HG03108 (cell line): ENCODE measurements around the gene LHB.
"Not testable (repeated sequence)": the region's sequence is repeated elsewhere in the genome, so short reads cannot be mapped to it uniquely, and the experiment has no call there.

Experiments used
- ATAC-seq: cut with Tn5 transposase; IDR thresholded peaks from one replicate; pipeline ENCODE4 v1.9.1; 2021; ENCODE audit warnings: moderate library complexity; ENCODE audit not compliant: unreplicated experiment

The LHB gene

DNA sequence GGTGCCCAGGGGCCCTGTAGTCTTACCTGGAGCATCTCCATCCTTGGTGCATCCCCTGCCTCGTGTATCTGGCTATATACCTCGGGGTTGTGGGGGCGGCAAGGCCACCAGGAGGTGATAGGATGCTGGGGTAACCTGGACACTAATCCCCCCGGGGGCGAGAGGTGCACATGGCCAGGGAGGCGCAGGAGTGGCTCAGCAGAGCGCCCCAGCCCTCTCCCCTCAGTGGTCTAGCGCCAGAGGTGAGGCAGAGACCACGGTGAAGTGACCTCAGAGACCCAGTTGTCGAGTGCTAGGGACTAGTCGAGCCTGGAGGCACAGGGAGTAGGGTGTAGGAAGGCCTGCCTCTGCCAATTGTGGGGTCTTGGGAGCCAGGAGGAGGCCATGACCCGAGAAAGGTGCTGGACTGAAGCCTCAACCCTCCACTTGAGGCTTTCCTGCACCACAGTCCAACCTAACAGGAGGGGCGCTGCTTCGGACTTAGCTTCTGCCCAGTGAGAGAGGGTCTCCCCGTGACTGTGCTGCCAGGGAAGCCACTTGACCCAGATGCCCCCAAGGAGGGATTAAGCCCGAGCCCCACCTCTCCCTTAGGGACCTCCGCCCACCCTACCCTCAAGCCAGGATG is at the start of gene LHB:
Gene LHB (minus strand): TSS at position 51 of the 625 bp plus-strand sequence. CDS start 10 bp downstream, at position 41.
- ATAC-seq: no peak

DNA sequence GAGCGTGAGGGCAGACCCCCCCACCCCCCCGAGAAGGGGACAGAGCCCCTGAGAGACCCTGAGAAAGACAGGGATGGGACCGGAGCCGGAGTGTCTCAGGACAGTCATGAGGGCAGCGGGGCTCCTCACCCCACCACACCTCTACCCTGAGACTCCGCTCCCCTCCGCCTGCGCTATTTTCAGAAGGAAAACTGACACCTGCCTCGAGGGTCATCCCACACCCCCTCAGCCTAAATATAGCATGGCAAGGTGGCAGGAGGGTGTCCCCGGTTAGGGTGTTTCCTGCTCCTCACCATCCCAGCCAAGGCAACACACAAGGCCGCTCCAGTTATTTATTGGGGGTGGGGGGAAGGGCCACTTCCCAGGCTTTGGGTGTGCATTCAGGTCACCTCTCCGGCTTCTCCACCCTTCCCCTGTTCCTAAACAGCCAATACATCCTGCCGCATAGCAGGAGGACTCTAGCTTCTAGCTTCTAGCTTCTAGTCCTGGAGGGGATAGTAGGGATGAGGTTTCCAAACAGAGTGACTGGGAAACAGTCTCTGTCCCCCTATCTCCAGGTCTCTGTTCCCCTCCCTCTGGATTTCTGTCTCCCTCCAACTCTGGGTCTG is 49.1 kb upstream of the LHB start:
- no peak for ATAC-seq

DNA sequence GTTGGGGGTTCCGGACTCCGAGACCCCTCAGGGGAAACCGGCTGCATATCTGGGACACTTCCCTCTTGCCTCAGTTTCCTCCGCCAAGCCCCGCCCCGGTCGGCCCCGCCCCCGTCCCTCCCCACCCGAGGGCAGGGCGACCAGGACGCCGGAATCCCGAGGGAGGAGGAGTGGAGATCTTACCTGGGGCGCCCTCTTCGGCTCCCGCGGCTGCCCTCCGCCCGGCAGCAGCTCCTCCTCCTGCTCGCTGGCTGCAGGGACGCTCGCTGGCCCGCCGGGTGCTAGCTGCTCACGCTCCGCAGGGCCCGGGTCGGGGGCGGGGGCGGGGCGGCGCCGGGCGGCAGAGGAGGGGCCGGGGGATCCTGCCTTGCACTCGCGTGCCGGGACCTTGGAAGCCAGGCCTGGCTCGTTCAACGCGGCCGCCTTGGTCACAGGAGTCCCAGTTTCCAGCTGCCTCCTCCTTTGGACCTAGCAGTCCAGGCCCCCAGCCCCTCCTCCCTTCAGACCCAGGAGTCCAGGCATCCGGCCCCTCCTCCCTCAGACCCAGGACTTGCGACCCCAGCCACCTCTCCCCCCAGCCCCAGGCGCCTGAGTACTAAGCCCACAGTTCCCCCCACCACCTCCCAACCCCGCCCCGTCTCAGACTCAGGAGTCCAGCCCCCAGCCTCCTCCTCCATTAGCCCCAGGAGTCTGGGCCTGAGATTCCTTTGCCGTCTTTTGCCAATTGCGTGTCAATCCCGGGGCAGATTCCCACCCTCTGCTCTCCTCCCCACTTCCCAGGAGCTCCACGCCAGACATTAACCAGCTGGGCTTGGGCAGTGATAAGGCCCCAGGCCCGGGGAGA is 48.1 kb upstream of the LHB start, which contains the start of gene NTF4:
Gene NTF4 (minus strand): TSS at position 51 of the 844 bp plus-strand sequence. CDS start 2,821 bp downstream, outside the sequence.
- no peak for ATAC-seq

DNA sequence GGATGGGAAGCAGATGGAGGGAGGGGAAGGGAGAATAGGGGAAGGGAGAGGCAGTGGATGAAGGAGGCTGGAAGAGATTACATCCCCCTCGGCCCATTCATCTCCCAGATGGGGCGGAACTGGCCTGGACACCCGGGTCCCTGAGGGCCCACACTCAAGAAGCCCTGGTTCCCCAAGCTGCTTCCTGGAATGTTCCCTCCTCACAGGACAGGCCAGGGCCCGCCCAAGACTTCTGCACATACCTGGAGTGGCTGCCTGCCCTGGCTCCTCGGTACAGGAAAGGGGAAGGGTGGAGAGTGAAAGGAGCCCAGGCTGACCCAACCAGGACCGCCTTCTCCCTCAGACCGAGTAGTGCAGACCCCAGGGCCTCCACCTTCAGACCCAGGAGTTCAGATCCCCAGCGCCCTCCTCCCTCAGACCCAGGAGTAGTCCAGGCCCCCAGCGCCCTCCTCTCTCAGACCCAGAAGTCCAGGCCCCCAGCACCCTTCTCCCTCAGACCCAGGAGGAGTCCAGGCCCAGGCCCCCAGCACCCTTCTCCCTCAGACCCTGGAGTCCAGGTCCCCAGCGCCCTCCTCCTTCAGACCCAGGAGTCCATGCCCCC is 47.2 kb upstream of the LHB start:
- no peak for ATAC-seq

DNA sequence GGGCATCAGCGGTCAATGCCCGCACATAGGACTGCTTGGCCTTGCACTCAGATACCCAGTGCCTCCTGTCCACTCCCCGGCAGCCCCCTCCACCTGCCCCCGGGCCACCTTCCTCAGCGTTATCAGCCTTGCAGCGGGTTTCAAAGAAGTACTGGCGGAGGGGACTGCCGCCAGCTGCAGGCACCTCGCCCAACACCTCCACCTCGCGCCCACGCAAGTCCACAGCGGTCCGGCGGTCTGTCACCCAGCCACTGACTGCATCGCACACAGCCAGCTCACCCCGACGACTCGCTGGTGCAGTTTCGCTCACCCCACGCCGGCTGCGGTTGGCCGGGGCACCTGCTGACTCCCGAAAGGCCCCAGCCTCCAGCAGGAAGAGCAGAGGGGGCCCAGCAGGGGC is 44.6 kb upstream of the LHB start:
- ATAC-seq: no peak

DNA sequence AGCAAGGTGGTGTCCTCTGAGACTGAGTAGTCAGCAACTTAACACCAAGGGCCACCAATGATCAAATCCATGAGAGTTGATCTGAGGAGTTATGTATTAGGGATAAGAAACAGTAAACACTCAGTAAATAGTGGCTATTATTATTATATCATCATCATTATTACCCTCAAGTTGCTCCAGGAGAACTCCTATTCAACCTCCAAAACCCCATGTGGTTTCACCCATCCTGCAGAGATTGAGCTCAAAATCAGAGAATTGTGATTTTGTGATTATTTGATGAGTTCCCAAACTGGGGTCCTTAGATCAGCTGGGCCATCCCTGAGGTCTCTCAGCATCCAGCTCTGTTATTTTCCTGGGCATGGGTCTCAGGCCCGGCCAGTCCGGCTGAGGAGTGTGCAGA is 44.1 kb upstream of the LHB start:
- no peak for ATAC-seq

DNA sequence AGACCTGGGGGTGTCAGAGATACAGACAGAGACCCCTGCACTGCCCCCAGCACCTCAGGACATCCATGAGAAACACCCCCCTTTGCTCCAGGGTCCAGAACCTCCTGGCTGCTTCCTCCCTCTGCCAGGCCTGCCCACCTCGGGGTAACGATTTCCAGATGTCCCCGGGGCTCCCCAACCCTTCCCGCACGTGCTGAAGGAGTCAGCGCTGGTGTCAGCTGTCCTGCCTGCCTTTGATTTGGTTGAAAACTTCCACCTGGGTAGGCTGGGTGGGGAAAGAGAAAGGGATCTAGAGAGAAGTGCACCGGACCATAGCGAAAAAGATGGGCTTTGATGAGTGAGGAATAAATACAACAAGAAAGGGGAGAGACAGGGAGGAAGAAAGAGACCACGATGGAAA is 42.2 kb upstream of the LHB start:
- ATAC-seq: no peak

DNA sequence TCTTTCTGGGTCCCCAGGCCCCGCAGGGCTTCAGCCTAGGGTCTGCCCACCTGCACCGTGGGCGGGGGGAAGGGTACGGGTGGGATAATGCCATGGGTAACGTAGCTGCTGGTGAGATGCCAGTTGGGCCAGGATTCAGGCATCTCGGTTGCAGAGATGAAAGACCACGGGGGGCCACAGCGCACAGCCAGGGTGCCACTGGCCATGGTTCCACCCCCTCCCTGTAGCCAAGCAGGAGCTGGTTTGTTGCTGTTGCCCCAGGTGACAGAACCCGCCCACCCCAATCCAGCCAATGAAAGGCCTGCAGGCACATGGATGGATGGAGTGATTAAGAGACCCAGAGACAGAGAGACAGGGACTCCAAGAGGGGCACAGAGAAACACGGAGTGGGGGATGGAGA is 41.7 kb upstream of the LHB start:
- no peak for ATAC-seq

DNA sequence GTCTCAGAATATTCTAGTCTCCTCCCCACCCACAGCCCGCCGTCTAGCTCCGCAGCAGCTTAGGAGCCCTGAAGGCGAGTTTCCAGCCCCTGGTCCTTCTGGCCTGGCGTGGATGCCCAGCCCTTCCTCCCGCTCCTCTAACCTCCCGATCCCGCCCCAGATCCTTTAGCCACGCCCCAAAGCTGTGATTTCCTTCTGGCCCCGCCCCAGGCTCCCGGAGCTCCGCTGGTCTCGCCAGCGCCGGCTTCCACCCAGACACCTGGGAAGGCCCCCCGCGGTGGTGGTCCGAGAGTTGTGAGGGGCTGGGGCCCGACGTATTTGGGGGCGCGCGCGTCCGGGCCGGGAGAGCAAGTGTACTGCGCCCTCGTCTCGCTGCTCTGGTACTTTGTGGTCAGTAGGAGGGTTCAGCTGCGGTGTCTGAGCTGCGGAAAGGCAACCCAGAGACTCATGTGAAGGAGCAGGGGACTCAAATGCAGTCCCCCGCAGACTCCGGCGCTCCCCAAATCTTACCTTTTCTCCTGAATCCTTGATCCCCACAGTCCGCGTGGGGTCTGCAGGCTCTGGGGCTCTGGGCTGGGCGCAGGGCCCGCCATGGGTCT is 40.8 kb upstream of the LHB start, which contains the start of gene CGB7:
Gene CGB7 (minus strand): TSS at position 114 of the 599 bp plus-strand sequence. CDS start 2,374 bp downstream, outside the sequence.
- no peak for ATAC-seq

DNA sequence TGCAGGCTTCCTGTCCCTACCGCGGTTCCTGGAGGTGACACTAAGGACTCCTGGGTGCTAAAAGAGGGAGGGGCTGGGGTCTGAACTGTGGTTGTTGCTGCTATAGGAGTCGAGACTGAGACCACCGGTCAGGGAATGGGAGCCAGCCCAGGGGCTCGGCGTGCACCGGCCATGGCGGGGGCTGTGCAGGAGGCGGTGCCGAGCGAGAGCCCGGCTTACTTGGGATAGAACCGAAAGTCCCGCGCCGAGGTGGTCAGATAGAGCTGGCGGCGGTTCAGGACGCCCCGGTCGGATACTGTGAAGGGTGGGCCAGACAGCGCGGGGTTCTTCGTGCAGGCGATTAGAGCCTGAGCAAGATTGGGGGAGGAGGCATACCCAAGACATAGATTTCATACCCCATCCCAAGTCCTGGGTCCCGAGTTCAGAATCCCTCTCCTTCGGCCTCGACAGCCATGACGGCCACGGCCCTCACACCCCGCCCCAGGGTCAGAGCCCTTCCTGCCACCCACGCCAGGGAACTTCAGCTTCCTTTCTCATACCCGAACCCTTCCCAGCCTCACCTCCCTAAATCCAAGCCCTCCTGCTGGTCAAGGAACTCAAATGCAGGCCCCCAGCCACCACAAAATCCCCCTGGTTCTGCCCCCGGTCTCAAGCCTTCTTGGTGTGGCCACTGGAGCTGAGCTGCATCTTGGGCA is 40.2 kb upstream of the LHB start:
- not testable (repeated sequence) for ATAC-seq

DNA sequence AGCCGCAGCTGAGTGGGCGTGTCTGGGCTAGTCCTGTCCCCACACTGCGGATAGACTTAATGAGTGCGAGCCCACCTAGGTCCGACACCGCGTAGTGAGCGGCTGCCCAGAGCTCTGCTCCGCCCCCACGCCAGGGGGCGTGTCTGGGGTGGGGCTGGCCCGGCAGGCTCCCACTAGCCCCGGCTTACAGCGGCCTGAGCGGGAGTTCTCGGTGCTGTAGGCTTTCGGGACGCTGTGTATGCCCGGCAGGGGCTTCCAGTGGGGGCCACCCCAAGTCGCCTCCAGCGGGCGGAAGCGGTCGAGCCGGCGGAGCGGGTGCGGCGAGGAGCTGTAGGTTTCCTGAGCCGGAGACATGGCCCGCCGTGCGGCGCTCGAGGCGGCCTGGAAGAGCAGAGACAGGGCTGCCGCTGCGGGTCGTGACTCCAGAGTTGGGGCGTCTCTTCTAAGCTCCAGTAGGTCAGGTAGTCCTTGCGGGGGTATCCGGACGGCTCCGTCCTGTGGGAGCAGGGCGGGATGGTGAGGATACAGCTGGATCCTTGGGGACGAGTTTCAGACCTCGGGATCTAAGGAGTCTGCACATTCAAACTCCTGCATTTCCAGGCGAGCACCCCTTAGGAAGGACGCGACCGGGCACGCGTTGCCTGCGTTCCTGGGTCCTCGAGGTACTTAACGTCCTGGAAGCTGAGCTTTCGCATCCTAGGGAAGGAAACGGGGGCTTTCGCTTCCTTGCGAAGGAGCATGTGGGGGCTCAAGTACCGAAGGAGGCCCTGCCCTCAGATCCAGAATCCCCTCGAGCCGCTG is 39.4 kb upstream of the LHB start:
- no peak for ATAC-seq

DNA sequence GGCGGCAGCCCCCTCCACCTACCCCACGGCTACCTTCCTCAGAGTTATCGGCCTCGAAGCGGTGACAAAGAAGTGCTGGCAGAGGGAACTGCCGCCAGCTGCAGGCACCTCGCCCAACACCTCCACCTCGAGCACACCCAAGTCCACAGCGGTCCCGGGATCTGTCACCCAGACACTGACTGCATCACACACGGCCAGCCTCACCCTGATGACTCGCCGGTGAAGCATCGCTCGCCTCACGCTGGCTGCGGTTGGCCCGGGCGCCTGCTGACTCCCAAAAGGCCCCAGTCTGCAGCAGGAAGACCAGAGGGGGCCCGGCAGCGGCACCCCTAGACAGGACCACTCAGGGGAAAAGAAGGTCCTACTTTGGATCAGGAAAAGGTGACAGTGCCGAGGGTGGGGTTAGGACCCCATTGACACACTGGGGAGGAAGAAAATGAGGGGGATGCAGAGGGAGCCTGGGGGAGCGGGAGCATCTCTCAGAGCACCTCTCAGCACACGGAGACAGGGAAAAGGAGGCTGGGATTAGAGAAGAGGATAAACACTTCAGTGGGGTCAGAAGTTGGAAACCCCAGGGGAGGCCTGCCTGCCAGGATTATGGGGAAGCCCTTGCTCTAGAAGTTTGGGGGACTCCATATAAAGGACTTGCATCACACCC is 33.6 kb upstream of the LHB start:
- not testable (repeated sequence) for ATAC-seq

DNA sequence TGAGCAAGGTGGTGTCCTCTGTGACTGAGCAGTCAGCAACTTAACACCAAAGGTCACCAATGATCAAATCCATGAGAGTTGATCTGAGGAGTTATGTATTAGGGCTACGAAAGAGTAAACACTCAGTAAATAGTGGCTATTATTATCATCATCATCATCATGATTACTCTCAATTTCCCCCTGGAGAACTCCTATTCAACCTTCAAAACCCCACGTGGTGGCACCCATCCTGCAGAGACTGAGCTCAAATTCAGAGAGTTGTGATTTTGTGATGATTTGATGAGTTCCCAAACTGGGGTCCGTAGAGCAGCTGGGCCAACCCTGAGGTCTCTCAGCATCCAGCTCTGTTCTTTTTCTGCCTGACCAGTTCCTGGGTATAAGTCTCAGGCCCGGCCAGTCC is 32.9 kb upstream of the LHB start:
- ATAC-seq: not testable (repeated sequence)

DNA sequence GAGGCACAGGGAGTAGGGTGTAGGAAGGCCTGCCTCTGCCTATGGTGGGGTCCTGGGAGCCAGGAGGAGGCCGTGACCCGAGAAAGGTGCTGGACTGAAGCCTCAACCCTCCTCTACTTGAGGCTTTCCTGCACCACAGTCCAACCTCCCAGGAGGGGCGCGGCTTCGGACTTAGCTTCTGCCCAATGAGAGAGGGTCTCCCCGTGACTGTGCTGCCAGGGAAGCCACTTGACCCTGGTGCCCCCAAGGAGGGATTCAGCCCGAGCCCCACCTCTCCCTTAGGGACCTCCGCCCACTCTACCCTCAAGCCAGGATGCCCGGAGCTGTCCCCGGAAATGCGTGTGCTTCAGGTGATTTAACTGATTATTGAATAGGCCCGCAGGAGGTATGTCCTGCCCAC is 32.1 kb upstream of the LHB start, which contains the start of gene CGB8:
Gene CGB8 (minus strand): TSS at position 101 of the 400 bp plus-strand sequence. CDS start 372 bp downstream, outside the sequence.
- ATAC-seq: not testable (repeated sequence)

DNA sequence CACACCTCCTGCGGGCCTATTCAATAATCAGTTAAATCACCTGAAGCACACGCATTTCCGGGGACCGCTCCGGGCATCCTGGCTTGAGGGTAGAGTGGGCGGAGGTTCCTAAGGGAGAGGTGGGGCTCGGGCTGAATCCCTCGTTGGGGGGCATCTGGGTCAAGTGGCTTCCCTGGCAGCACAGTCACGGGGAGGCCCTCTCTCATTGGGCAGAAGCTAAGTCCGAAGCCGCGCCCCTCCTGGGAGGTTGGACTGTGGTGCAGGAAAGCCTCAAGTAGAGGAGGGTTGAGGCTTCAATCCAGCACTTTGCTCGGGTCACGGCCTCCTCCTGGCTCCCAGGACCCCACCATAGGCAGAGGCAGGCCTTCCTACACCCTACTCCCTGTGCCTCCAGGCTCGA is 26.7 kb upstream of the LHB start, which contains the start of gene CGB5:
Gene CGB5 (plus strand): TSS at position 301 of the 400 bp plus-strand sequence. CDS start 362 bp downstream, outside the sequence.
- ATAC-seq: not testable (repeated sequence)

DNA sequence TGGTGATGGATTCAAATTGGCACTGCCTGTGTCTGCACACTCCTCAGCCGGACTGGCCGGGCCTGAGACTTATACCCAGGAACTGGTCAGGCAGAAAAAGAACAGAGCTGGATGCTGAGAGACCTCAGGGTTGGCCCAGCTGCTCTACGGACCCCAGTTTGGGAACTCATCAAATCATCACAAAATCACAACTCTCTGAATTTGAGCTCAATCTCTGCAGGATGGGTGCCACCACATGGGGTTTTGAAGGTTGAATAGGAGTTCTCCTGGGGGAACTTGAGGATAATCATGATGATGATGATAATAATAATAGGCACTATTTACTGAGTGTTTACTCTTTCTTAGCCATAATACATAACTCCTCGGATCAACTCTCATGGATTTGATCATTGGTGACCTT is 25.8 kb upstream of the LHB start:
- ATAC-seq: not testable (repeated sequence)

DNA sequence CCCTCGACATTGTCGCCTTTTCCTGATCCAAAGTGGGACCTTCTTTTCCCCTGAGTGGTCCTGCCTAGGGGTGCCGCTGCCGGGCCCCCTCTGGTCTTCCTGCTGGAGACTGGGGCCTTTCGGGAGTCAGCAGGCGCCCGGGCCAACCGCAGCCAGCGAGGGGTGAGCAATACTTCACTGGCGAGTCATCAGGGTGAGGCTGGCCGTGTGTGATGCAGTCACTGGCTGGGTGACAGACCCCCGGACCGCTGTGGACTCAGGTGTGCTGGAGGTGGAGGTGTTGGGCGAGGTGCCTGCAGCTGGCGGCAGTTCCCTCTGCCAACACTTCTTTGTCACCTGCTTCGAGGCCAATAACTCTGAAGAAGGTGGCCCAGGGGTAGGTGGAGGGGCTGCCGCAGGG is 25.3 kb upstream of the LHB start:
- no peak for ATAC-seq

DNA sequence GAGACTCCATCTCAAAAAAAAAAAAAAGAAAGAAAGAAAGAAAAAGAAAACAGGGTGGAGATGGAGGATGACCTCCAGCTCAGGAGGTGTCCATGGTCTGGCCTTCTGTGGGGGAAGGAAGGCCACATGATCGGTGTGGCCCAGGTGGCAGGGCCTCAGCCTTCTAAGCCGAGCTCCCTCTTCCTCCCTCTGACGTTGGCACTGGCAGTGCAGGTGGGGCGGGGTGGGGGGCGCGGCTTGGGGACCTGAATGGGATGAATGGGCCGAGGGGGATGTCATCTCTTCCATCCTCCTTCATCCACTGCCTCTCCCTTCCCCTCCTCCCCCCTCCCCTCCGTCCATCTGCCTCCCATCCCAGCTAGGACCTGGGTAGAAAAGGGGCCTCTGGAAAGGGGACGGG is 22.8 kb upstream of the LHB start:
- ATAC-seq: not testable (repeated sequence)
